K562 (cell line): Measurements from ENCODE around the gene ATG7.

ENCODE experiments used
- CBX2 ChIP-seq: fragments of 200-600 bp; sonication (generic); IDR thresholded peaks from one replicate; pipeline ENCODE4 v1.6.1; 2012; ENCODE audit warnings: mild to moderate bottlenecking, low read length, inconsistent platforms; ENCODE audit not compliant: insufficient read depth, poor library complexity, severe bottlenecking
- CBX3 ChIP-seq, 2 experiments: IDR thresholded peaks; 1 replicate in 1 of 2; 2 replicates in 1 of 2; pipeline ENCODE4 v1.6.1; 2012; ENCODE audit warnings: inconsistent platforms in 2 of 2, low read length in 2 of 2, borderline replicate concordance in 1 of 2, control low read depth in 1 of 2
- EZH2 ChIP-seq: IDR thresholded peaks from 2 replicates; pipeline ENCODE4 v1.6.1; 2012; ENCODE audit warnings: low read depth, mild to moderate bottlenecking, inconsistent platforms, low read length, borderline replicate concordance
- MAZ ChIP-seq, 2 experiments: fragments of 450-650 bp in 1 of 2; sonication (generic) in 1 of 2; formaldehyde crosslinking; IDR thresholded peaks in 1 of 2; conservative IDR thresholded peaks in 1 of 2; 2 replicates each; pipeline versions ENCODE4 v1.4.0 to v1.5.0; 2020; ENCODE audit warnings: mild to moderate bottlenecking in 1 of 2, missing genetic modification reagents in 1 of 2
- POLR2A ChIP-seq: fragments of 450-650 bp; conservative IDR thresholded peaks from 2 replicates; pipeline ENCODE4 v1.6.1; 2016
- POLR2AphosphoS5 ChIP-seq: IDR thresholded peaks from 2 replicates; pipeline ENCODE4 v1.6.1; 2011; ENCODE audit warnings: mild to moderate bottlenecking, low read depth, low read length, moderate library complexity; ENCODE audit not compliant: control insufficient read depth, insufficient read depth
- SOX6 ChIP-seq: fragments of 450-650 bp; IDR thresholded peaks from 2 replicates; pipeline ENCODE4 v1.6.1; 2014; ENCODE audit warnings: mild to moderate bottlenecking
- TCF3 ChIP-seq: sonication (generic); formaldehyde crosslinking; IDR thresholded peaks from 2 replicates; pipeline ENCODE4 v1.4.0; 2020; ENCODE audit warnings: mild to moderate bottlenecking, missing genetic modification reagents
- ZNF431 ChIP-seq: sonication (generic); formaldehyde crosslinking; IDR thresholded peaks from 2 replicates; pipeline ENCODE4 v1.8.0; 2022; ENCODE audit warnings: mild to moderate bottlenecking, missing genetic modification reagents
- ZNF445 ChIP-seq: fragments of 250-450 bp; sonication (Bioruptor Pico); IDR thresholded peaks from 2 replicates; pipeline ENCODE4 v1.4.0; 2020; ENCODE audit warnings: low read depth, mild to moderate bottlenecking, moderate library complexity
- TF ChIP-seq, protein P1 (sequence below): conservative IDR thresholded peaks from 2 replicates; pipeline ENCODE4 v1.6.1; 2011; ENCODE audit warnings: low read depth, mild to moderate bottlenecking, low read length; ENCODE audit not compliant: control insufficient read depth
- TF ChIP-seq, protein P2 (sequence below): fragments of 250-450 bp; sonication (Bioruptor Pico); IDR thresholded peaks from 2 replicates; pipeline ENCODE4 v1.5.0; 2021; ENCODE audit warnings: mild to moderate bottlenecking, borderline replicate concordance

DNA sequence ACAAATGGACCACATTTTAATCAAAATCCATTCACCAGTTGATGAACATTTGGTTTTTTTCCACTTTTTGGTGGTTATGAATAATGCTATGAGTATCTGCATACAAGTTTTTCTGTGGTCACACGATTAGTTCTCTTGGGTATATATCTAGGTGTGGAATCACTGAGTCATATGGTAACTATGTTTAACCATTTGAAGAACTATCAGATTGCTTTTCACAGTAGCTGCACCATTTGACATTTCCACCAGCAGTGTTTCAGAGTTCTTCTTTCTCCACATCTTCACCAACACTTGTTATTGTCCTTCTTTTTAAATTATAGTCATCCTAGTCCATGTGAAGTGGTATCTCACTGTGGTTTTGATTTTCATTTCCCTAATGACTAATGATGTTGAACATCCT, 33.3 kb upstream of the ATG7 start:
- TF ChIP-seq POLR2AphosphoS5 = no peak
- no peak for TF ChIP-seq POLR2A
- no peak for TF ChIP-seq ZNF431 (CRISPR knock-in tag)
- TF ChIP-seq CBX3 (IDR thresholded peaks at IDR 0.05; ENCODE audit: borderline replicate concordance in 1 of 2, low read length in 2 of 2) = no peak
- no peak for TF ChIP-seq CBX2
- no peak for TF ChIP-seq SOX6
- TF ChIP-seq MAZ (CRISPR knock-in tag; conservative IDR thresholded peaks at IDR 0.05 in 1 of 2, IDR thresholded peaks at IDR 0.05 in 1 of 2) = no peak
- TF ChIP-seq, protein P1, sequence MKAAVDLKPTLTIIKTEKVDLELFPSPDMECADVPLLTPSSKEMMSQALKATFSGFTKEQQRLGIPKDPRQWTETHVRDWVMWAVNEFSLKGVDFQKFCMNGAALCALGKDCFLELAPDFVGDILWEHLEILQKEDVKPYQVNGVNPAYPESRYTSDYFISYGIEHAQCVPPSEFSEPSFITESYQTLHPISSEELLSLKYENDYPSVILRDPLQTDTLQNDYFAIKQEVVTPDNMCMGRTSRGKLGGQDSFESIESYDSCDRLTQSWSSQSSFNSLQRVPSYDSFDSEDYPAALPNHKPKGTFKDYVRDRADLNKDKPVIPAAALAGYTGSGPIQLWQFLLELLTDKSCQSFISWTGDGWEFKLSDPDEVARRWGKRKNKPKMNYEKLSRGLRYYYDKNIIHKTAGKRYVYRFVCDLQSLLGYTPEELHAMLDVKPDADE = no peak
- no peak for TF ChIP-seq ZNF445
- TF ChIP-seq EZH2 = no peak
- TF ChIP-seq TCF3 = no peak
- TF ChIP-seq, protein P2, sequence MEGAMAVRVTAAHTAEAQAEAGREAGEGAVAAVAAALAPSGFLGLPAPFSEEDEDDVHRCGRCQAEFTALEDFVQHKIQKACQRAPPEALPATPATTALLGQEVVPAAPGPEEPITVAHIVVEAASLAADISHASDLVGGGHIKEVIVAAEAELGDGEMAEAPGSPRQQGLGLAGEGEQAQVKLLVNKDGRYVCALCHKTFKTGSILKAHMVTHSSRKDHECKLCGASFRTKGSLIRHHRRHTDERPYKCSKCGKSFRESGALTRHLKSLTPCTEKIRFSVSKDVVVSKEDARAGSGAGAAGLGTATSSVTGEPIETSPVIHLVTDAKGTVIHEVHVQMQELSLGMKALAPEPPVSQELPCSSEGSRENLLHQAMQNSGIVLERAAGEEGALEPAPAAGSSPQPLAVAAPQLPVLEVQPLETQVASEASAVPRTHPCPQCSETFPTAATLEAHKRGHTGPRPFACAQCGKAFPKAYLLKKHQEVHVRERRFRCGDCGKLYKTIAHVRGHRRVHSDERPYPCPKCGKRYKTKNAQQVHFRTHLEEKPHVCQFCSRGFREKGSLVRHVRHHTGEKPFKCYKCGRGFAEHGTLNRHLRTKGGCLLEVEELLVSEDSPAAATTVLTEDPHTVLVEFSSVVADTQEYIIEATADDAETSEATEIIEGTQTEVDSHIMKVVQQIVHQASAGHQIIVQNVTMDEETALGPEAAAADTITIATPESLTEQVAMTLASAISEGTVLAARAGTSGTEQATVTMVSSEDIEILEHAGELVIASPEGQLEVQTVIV = no peak
